ENCODE data around the gene TSPAN3.

Gene TSPAN3

DNA sequence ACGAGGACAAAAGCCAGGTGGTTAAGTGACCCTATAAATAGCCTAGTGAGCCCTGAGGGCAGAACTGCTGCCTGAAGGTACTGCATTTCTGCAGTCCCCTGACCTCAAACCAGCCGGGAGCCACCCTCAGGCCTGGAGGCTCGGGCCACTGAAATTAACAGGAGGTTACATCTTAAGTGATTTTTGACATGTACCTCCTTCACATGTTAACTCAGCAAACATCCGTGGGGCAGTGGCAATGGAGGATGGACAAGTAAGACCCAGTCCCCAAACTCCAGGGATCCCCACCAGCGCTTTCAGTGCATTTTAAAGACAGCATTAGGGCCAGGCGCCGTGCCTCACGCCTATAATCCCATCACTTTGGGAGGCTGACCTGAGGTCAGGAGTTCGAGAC is 49.8 kb downstream of the TSPAN3 start:
- no peak for DNase-seq

GRCh38 chr15:77020348-77021087 is 50.4 kb downstream of the TSPAN3 start:
- no peak for DNase-seq

- DNase-seq, result no peak
These were observed 51.2 kb downstream of the TSPAN3 start for GRCh38 chr15:77019521-77020331.

DNA sequence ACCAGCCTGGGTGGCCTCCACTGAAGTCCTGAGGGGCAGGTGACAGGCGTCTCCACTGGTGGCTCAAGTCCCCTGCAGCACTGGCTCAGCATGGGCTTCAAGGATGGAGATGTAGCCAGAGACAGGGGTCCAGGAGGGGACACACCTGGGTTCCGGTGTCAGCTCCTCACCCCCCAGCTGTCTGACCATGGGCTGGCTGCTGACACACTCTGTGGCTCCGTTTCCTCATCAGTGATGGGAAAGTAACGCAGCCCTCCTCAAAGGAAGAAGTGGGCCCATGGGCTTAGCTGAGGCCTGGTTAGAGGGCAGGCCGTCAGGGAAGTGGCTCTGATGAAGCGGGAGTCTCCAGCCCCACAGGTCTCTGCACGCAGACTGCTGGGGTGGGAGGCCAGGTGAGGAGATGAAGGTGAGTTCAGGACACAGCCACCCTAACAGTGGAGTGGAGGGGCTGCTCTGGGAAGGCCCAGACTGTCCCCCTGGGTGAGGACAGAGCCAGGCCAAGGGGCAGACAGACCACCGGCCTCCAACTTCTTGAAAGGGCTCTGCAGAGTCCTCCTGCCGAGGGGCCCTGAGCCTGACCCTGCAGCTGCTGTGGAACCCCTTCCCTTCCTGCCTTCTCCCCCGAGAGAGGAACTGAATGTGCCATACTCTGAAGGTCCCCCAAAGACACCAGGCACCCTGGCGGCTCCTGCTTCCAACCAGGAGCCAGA is 52.0 kb downstream of the TSPAN3 start:
- DNase-seq, result no peak

DNA sequence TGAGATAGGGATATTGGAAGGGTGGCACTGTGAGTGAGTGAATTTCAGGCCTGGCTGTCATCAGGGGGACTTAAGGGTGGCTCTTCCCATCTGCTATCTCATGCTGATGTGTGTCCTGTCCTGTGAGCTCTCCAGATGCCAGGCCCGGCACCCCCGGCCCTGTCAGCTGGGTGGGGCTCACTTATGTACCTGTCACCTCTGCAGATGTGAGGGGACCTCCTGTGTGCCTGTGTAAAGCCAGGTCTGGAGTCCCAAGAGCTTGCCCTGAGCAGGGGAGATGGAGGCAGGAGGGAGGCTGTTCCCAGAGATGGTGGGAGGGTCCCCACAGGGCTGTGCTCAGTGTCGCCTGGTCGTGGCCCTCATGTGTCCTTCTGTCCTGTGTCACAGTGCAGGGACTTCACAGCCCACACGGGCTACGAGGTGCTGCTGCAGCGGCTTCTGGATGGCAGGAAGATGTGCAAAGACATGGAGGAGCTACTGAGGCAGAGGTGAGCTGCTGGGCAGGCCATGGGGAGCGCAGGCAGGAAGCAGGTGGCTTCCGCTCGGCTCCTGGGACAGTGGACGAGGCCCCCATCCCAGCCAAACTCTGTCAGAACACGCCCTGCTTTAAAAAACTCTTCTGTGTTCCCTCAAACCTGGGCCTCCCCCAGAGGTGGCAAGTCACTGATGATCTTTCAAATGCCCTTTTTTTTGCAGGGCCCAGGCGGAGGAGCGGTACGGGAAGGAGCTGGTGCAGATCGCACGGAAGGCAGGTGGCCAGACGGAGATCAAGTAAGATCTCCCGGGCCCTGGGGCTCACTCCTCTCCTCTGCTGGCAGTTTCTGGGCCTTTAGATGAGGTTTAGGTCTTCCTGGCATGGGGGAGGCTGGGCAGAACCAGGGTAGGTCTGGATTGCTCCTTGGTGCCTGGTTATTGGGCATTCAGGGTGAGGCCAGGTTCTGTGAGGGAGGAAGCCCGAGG is 52.9 kb downstream of the TSPAN3 start:
- no peak for DNase-seq

GRCh38 chr15:77017091-77017660 is 53.7 kb downstream of the TSPAN3 start:
- DNase-seq, result no peak

GRCh38 chr15:77016321-77016695 is 54.6 kb downstream of the TSPAN3 start:
- DNase-seq, result no peak

DNA sequence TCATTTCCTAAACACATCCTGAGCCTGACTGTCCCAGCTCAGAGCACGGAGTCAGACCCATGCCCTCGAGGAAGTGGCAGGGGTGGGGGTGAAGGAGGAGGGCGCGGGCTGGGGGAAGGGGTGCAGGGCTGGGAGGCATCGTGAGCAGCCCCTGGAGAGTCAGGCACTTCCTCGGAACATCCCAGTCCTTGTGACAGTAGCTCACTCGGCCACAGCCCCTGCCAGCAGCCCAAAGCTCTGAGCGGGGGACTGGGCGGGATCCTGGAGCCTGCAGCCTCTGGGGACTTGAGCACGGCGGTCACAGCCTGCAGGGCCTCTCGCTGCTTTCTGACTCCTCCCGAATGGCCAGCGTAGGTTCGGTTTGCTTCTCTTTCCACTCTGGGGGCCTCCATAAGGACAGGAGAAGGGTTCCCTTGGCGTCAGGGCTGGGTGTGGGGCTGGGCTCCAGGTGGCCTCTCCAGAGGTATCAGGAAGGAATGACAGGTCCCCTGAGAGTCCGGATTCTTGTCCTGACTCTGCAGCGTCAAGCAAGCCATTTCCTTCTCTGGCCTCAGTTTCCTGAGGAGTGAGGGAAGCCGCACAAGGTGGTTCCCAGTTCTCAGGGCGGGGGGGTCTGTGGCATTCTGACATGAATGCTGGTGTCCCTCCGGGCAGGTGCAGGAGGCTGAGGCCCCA is 55.1 kb downstream of the TSPAN3 start:
- DNase-seq, result no peak

GRCh38 chr15:77014132-77015081 is 56.5 kb downstream of the TSPAN3 start:
- no peak for DNase-seq

- no peak for DNase-seq
These were observed 57.2 kb downstream of the TSPAN3 start for GRCh38 chr15:77013776-77014131.

DNA sequence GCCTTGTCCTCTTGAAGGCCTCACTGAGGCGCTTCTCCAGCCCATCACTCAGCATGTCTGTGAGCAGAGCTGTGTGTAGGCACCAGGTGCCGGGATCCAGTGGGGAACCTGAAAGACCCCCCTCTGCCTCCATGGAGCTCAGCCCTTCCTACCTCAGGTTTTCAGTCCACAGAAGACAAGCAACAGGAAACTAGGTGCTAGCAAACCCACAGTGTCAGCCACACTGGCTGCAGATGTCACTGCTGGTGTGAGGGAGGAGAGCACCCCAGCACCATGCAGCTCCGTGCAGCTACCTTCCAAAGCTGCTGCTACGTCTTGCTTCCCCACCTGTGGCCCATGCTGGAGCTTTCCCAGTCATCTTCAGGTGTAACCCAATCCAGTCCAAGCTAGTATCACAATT is 58.0 kb downstream of the TSPAN3 start:
- no peak for DNase-seq

DNA sequence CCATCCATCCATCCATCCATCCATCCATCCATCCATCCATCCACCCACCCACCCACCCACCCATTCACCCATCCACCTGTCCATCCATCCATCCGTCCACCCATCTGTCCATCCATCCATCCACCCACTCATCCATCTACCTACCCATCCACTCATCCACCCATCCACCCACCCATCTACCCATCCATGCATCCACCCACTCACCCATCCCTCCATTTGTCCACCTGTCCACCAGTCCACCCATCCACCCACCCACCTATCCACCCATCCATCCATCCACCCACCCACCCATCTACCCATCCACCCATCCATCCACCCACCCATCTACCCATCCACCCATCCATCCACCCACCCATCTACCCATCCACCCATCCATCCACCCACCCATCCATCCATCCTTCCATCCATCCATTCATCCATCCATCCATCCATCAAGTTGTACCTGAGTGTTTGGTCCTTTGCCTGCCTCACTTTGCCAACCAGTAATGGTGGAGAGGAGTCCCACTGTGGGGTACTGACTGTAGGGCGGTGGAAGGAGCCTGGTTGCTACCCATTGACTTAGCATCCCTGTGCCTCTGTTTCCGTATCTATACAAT is 58.7 kb downstream of the TSPAN3 start:
- DNase-seq, result no peak

DNA sequence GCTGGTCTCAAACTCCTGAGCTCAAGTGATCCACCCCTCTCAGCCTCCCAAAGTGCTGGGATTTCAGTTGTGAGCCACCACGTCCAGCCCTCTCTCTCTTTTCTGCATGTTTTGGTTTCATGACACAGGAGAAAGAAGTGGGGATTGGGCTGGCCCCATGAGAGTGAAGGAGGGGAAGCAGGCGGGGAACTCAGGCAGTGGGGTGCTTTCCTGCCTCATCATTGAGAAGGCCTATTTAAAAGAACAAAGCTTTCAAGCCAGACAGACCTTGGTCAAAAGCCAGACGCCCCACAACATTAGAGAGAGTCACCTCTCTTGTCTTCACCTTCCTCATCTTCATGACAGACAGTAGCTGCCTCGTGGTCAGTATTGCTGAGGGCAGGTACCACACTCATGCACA is 60.1 kb downstream of the TSPAN3 start:
- no peak for DNase-seq

- no peak for DNase-seq
These were observed 60.6 kb downstream of the TSPAN3 start for GRCh38 chr15:77010312-77010686.

GRCh38 chr15:77009646-77010311 is 61.1 kb downstream of the TSPAN3 start:
- no peak for DNase-seq

GRCh38 chr15:77009176-77009575 is 61.7 kb downstream of the TSPAN3 start:
- DNase-seq, result no peak

DNA sequence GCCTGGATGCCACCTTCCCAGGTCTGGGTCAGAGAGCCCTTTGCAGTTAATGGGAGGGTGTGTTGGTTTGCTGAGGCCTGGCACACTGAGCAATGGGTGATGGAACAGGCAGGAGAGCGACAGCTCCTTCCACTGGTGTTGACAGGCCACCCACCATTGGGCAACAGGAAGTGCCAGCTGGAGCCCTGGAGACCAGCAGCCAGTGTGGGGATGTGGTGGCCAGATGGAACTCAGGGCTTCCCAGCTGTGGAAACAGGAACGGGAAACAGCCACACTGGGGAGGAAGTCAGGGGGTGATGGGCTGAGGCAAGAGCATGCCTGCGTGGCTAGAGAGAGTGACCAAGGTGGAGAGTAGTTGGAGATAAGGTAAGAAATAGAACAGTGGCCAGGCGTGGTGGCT is 66.7 kb downstream of the TSPAN3 start:
- DNase-seq, result no peak

- DNase-seq, result no peak
These were observed 67.7 kb downstream of the TSPAN3 start for GRCh38 chr15:77002954-77003912.

Measured in NCI-H510A (cell line).